KOPT-K1 (cell line): Measurements from ENCODE around the gene FAT4.

Experiments
- H3K27ac ChIP-seq: fragments of 200-600 bp; sonication (generic); 2 replicates; pipeline ENCODE4 v1.5.1; 2016; ENCODE audit warnings: antibody characterized with exemption, mild to moderate bottlenecking, low read depth, low read length; ENCODE audit not compliant: poor library complexity, severe bottlenecking
- H3K36me3 ChIP-seq: fragments of 200-600 bp; sonication (generic); 2 replicates; pipeline ENCODE4 v1.5.1; 2017; ENCODE audit warnings: antibody characterized with exemption, mild to moderate bottlenecking, low read length, moderate library complexity; ENCODE audit not compliant: insufficient read depth
- H3K9me3 ChIP-seq: fragments of 200-600 bp; sonication (generic); 2 replicates; pipeline ENCODE4 v1.5.1; 2017; ENCODE audit warnings: antibody characterized with exemption, low read length, mild to moderate bottlenecking; ENCODE audit not compliant: insufficient read depth, poor library complexity, severe bottlenecking

FAT4 gene, protein sequence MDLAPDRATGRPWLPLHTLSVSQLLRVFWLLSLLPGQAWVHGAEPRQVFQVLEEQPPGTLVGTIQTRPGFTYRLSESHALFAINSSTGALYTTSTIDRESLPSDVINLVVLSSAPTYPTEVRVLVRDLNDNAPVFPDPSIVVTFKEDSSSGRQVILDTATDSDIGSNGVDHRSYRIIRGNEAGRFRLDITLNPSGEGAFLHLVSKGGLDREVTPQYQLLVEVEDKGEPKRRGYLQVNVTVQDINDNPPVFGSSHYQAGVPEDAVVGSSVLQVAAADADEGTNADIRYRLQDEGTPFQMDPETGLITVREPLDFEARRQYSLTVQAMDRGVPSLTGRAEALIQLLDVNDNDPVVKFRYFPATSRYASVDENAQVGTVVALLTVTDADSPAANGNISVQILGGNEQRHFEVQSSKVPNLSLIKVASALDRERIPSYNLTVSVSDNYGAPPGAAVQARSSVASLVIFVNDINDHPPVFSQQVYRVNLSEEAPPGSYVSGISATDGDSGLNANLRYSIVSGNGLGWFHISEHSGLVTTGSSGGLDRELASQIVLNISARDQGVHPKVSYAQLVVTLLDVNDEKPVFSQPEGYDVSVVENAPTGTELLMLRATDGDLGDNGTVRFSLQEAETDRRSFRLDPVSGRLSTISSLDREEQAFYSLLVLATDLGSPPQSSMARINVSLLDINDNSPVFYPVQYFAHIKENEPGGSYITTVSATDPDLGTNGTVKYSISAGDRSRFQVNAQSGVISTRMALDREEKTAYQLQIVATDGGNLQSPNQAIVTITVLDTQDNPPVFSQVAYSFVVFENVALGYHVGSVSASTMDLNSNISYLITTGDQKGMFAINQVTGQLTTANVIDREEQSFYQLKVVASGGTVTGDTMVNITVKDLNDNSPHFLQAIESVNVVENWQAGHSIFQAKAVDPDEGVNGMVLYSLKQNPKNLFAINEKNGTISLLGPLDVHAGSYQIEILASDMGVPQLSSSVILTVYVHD (N-terminal part only)

DNA sequence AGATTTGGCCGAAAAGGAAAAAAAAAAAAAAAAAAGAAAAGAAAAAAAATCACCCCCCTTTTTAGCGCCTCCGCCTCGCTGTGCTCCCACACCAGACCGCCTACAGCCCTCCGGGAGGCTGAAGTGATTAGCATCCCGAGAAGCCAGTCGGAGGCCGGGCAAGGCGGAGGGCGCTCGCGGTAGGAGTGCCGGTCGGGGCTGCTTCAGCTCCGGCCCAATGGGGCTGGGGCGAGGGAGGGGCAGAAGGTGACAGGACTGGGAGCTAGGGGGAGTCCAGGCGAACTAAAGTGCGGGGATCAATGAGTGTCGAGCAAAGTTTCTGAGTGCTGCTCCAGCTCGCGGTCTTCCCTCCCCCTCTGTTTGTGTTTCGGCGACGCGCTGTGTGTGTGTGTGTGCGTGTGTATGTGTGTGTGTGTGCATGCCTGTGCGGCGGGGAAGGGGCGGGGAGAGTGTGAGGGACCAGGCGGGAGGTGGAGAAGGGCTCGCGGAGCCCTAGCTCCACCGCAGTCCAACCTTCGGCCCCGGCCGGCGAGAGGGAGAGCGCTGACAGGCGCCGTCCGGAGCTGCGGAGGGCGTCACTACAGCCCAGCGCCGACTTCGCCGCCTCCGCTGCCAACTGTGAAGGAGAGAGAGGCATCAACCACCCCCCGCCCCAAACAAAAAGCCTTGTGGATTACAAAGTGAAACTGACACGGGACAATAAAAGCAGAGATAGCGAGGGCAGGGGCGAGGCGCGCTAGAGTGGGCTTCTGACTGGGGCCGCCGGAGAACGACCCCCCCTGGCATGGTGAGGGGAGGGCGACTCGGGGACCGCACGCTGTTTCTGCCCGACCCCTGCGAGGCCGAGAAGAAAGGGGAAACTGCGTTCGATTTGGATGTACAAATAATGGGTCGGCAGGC lies at the start of gene FAT4:
Gene FAT4 (plus strand): TSS at position 280 of the 900 bp plus-strand sequence. CDS start 1,457 bp downstream, outside the sequence.
- Histone ChIP-seq H3K9me3 (peaks cover 16% of the 10 kb centered on the region), H3K36me3 (no peaks in the 10 kb centered on the region), H3K27ac (no peak within 1 kb of the TSS)

DNA sequence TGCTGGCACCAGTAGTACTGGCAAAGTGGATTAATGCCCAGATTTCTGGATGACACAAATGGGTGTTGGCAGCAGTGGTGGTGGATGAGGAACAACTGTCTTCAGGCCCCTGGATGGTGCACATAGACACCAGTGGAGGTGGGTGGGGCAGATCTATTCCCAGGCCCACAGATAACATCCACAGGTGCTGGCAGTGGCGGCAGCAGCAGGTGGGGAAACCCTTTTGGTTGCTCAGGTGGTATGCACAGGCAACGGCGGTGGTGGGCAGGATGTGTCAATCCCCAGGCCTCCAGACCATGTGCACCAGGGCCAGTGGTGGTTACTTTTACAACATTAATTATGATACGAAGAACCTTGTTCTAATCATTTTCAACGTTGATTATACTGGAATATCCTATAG lies 48.9 kb upstream of the FAT4 start:
- no peaks in the 10 kb centered on the region for H3K9me3 ChIP-seq
- no peak overlapping the region for H3K27ac ChIP-seq
- H3K36me3 ChIP-seq = no peaks in the 10 kb centered on the region

DNA sequence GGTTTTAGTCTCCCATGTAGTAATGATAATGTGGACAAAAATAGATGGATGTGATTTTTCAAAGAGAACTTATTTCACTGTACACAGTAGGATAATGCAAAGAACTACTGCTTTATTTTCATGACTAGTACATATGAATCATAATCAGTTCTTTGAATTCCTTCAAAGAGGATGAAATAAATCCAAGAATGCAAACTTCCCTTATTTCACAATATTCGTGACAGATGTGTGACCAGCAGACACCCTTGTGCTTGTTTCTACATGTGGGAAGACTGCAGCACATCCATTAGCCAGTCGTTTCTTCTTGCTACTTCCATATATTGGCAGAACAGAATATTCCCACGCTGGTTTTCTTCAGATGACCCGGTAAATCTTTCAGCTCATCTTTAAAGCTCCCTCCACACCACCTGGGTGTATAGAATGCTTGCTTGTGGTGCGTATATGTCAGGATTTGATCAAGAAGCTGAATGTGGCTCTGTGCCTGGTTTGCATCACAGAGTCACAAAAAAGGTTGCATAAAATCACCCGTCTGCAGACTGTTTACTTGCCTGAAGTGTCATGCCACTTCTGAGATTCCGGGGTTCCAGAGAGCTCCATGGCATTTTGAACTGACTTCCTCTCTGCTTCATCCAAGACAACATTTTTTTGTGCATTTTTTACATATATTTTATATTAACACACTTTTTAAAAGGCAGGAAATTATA lies 47.7 kb upstream of the FAT4 start:
- no peak overlapping the region for H3K27ac ChIP-seq

DNA sequence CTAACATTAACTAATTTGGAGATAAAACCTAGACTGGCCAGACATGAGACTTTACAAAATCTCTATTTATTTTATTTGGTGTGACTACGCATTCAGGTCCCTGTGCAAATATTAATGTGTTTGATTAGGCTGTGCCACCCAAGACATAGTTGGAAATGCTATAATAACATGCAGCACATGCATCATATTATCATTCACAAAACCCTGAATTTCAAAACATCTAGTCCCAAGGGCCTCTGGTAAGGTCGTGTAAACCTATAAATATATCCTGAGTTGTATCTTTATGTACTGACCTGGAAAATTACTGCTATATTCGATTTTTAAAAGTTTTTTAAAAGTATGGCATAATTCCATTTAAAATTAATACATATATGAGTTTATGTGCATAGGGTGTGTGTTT lies 47.1 kb upstream of the FAT4 start:
- no peak overlapping the region for H3K27ac ChIP-seq
- no peaks in the 10 kb centered on the region for H3K9me3 ChIP-seq
- H3K36me3 ChIP-seq = no peaks in the 10 kb centered on the region

More for the DNA sequence above, 47.7 kb upstream of the FAT4 start:
- no peaks in the 10 kb centered on the region for H3K9me3 ChIP-seq
- H3K36me3 ChIP-seq = no peaks in the 10 kb centered on the region

DNA sequence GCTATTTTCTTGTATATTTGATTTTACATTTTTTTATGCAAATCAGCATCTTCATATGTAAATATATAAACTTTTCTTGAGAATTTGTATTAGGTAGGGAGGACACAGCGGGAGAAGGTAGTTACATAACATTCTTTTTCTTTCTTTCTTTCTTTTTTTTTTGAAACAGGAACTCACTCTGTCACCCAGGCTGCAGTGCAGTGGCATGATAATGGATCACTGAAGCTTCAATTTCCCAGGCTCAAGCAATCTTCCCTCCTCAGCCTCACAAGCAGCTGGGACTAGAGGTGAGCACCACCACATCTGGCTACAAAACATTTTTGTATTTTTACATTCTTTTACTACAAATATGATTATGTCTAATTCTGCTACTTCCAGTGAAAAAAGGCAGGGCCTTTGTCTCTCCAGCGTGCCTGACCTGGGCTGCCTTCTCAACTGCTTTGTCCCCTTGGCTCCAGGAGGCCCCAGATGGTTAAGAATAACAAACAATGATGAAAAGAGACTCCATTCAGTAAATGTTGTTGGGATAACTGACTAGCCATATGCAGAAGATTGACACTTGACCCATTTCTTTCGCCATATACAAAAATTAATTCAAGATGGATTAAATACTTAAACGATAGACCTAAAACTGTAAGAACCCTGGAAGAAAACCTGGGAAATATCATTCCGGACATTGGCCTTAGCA lies 46.5 kb upstream of the FAT4 start:
- Histone ChIP-seq H3K9me3 (no peaks in the 10 kb centered on the region), H3K36me3 (no peaks in the 10 kb centered on the region), H3K27ac (no peak overlapping the region)

DNA sequence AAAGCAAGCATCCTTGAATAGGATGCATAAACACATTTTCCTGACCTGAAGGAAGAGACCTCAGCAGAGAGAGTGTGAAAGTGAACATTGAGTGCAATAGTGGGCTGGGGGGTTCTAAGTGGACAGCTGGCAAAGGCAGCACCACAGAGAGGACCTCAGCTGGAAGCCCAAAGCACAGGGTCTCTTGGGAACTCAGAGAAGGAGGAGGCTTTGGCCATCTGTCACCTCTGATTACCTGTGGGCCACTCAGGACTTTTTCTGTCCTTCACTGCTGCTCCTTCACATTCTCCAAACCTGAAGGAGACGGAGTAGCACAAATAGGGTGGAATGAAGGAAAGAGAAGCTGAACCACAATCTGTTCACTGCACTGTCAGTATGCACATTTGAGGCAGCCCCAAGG lies 37.9 kb upstream of the FAT4 start:
- H3K9me3 ChIP-seq = no peaks in the 10 kb centered on the region
- H3K36me3 ChIP-seq = no peaks in the 10 kb centered on the region
- no peak overlapping the region for H3K27ac ChIP-seq

DNA sequence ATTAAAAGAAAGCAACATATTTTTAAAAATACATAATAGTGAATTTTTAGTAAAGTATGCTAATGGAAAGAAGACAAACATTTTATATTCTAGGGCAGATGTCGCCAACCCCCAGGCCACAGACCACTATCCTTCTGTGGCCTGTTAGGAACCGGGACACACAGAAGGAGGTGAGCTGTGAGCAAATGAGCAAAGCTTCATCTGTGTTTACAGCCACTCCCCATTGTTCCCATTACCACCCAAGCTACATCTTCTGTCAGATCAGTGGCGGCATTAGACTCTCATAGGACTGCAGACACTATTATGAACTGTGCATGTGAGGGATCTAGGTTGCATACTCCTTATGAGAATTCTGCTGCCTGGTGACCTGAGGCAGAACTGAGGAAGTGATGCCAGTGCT lies 37.0 kb upstream of the FAT4 start:
- no peaks in the 10 kb centered on the region for H3K36me3 ChIP-seq
- H3K9me3 ChIP-seq = no peaks in the 10 kb centered on the region
- H3K27ac ChIP-seq = no peak overlapping the region

DNA sequence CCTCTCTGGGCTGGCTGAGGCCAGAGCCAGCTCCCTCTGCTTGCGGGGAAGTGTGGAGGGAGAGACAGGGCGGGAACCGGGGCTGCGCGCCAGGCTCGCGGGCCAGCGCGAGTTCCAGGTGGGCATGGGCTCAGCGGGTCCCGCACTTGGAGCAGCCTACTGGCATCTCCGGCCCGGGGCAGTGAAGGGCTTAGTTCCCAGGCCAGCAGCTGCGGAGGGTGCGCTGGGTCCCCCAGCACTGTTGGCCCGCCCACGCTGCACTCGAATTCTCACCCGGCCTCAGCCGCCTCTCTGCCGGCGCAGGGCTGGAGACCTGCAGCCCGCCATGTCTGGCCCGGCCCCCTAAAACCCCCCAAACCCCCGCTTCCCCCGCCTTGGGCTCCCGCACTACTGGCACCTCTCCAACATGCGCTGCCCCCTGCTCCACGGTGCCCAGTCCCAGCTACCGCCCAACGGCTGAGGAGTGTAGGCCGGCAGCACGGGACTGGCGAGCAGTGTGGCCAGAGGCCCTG lies 33.8 kb upstream of the FAT4 start:
- H3K36me3 ChIP-seq = no peaks in the 10 kb centered on the region
- no peak overlapping the region for H3K27ac ChIP-seq
- H3K9me3 ChIP-seq = no peaks in the 10 kb centered on the region

DNA sequence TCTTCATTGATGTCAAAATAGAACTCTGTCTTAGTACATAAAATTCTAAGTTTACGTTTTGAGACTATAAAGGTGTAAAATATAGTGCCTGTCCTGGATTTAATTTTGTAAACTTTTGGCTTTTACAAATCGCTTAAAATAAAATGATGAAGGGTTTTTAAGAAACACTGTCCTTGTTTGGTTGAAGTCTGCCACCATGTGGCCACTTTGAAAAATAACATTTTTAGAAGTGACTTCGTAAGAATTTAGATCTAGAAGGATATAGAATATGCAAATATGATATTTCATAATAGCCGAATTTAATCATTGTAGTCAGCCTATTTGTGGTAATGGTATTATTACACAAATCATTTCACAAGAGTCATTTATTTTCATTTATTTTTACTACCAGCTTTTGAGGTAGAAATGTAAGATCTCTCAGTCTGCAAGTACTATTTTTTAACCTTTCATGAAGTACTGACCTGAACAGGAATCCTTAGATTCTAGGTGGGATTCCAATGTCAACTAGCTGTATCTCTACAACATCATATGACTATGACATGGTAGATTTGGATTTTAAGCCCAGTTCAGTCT lies 31.0 kb upstream of the FAT4 start:
- Histone ChIP-seq H3K9me3 (no peaks in the 10 kb centered on the region), H3K27ac (no peak overlapping the region), H3K36me3 (no peaks in the 10 kb centered on the region)

DNA sequence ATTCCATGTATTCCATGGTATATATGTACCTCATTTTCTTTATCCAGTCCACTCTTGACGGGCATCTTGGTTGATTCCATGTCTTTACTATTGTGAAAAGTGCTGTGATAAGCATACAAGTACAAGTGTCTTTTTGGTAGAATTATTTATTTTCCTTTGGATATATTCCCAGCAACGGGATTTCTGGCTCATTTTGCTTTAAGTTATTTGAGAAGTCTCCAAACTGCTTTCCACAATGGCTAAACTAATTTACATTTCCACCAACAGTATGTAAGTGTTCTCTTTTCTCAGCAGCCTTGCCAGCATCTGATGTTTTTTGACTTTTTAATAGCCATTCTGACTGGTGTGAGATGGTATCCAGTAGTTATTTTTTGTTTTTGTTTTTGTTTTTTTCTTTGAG lies 17.6 kb upstream of the FAT4 start:
- no peak overlapping the region for H3K27ac ChIP-seq

DNA sequence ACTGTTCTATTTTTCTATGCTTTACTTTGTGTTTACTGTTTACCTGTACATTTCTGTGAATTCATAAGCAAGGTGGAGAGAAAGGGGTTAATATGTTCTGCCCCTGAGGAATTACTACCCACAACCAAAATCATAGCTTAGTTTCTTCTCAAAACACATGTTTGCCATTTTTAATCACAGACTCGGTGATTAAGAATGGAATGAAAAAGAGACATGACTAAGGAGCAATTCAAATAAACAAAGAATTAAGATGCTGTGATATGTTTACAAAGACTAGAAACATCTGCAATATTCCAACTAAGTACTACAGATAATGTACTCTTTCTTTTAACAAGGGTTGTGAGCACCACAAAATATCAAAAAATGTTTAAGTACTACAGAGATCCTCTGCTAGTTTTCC lies 11.7 kb upstream of the FAT4 start:
- no peaks in the 10 kb centered on the region for H3K36me3 ChIP-seq
- no peaks in the 10 kb centered on the region for H3K9me3 ChIP-seq
- H3K27ac ChIP-seq = no peak overlapping the region

More for the DNA sequence above, 17.6 kb upstream of the FAT4 start:
- Histone ChIP-seq H3K9me3 (no peaks in the 10 kb centered on the region), H3K36me3 (no peaks in the 10 kb centered on the region)

DNA sequence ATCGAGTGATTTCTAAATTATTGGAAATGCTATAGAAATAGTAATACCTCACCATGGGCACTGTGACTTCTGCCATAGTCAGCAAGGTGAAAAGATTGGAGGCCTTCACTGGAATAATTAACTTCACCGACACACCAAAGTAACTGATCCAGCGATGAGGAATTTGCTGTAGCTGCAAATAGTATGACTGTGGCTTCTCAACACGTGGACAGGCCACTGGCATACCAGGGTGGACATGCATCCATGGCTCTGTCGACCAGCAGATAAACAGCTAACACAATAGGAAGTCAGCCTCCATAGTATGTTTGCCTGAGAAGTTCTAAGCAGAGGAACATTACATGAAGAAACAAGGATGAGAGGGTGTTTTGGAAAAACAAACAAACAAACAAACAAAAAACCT lies 10.9 kb upstream of the FAT4 start:
- Histone ChIP-seq H3K9me3 (no peaks in the 10 kb centered on the region), H3K27ac (no peak overlapping the region), H3K36me3 (no peaks in the 10 kb centered on the region)

DNA sequence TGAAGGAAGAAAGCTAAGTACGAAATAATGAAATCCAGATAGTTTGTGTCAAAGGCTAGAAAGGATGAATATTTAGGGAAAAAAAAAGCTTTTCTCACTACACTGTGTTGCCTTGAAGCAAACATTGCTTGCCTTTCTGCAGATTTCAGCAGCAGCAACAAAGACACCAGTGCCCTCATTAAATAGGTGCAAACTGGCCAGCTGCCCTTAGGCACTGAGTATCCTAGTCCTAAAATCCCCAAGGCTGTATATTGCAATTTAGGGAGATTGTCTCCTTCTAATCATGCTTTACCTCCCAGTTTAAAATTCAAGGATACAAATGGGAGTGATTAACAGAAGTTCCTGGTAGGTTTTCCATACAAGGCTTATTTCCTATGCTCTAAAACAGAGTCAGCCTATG lies 8.6 kb upstream of the FAT4 start:
- Histone ChIP-seq H3K27ac (no peak overlapping the region), H3K36me3 (no peaks in the 10 kb centered on the region), H3K9me3 (no peaks in the 10 kb centered on the region)
